Adrenal gland (tissue), 5 donors: ENCODE measurements around the gene GRIN3B.

Experiments
- CTCF ChIP-seq, 6 experiments: fragments of 450-650 bp in 4 of 6; fragments of 200-600 bp in 2 of 6; sonication (generic) in 1 of 6; IDR thresholded peaks; 1 replicate in 5 of 6; 2 replicates in 1 of 6; pipeline versions ENCODE4 v1.5.1 to v1.8.0; 2016 to 2021; ENCODE audit warnings: antibody characterized with exemption in 6 of 6, mild to moderate bottlenecking in 2 of 6, moderate library complexity in 1 of 6
- POLR2A ChIP-seq, 2 donors: fragments of 450-650 bp; IDR thresholded peaks; one replicate each; pipeline ENCODE4 v1.6.1; 2017; ENCODE audit warnings: antibody characterized with exemption in 2 of 2, mild to moderate bottlenecking in 2 of 2, moderate library complexity in 1 of 2
- donor health status: DM: no; HTN: no; CAD: no.

GRCh38 chr19:982567-983170, 17.6 kb upstream of the GRIN3B start:
- TF ChIP-seq CTCF (IDR thresholded peaks at IDR 0.05) (peak; percentile 32 to 99 (median 71)), POLR2A (IDR thresholded peaks at IDR 0.05) (no peak)
